Measurements from ENCODE around the gene RHOU.
A peak's percentile ranks its signal among the peaks of the same experiment; 100 is the strongest.

The RHOU gene

DNA sequence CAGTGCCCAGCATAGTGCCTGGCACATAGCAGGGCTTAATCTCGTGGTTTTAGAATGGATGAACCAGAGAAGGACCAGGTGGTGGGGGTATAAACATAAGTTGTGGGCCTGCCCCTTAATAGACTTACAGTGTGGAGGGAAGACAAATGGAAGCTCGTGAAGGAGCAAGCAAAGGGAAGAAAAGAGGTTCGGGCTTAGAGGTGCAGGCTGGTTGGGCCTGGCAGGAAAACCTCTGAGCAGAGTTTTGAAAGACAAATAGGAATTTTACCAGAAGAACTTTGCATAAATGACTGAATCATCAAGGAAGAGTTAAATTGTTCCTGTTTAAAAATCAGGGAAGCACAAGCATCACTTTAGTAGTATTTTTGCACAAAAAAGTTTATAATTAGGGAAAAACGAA, 4.5 kb downstream of the RHOU start:
- DNase-seq: no peak

DNA sequence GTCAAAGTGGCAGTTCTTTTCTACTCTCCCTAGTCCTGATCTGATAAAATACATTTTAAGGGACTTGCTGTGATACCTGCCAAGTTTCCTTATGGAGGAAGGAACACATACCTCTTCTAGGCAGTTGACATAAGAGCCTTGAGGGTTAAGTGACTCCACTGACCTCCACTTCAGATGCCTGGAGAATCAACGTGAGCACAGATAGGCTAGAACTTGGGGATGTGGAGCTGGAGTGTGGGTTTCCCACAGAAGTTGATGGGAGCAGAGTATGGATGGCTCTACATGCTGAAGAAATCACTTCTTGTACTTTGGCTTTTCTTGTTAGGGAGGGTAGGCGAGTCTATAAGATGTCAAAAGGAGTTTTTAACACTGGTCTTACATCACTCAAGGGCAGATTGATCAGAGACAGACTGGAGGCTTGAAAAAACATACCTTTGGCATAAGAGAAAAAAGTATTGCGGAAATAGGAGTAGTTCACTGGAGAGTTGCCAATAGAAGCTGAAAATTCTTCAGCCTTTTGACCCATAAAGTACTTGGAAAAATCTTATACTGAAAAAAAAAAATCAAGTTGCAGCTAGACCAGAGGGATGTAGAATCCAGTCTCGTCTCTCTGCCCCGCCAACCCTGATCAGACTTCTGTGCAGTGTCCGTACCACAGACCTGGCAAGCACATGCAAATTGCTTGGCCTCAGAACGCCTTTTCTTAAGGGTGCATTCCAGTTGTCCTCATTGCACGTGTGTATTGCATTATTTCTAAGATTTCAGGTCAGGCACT, 5.5 kb downstream of the RHOU start:
- DNase-seq: no peak

DNA sequence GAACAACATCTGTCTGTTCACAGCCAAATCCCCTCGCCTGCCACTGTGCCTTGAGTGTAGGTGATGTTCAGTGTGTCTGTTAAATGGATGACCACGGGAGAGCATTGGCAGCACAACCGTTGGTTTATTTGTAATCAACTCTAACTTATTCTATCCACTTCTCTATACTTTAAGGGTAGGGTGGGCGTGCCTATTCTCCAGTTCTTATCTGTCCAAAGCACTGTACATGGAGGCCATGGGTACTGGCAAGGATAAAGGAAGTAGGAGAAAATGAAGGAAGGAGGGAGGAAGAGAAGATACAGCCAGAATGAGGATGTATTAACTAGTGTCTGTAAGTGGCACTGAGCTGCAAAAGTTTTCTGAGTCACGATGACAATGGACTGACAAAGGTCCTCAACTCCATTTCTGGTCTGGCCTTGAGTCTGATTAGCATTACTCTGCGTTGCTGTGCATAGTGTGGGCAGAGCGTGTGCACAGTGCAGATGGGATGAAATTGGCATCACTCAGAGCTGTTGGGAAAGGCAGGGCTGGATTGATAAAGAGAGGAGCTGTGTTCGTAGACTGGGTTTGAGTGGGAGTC, 7.1 kb downstream of the RHOU start:
- no peak for DNase-seq

GRCh38 chr1:228743405-228743804, 8.1 kb downstream of the RHOU start:
- DNase-seq: no peak

DNA sequence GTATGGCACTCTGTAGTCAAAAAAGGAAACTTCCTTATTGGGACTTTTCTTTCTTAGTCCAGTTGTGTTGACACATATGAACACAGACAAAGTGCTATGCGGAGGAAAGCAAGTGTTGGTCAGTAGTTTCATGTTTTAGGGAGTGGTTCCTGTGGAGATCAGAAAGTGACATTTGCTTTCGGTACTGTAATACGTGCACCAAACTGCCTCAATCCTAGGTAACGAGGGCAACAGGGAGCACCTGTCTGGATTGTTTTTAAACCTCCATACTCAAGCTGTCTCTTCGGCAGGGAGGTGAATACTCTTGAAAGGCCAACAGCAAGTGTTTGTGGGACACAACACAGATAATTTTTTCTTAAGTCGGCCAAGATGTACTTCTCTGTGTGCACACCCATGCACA, 9.1 kb downstream of the RHOU start:
- no peak for DNase-seq

- no peak for DNase-seq
Observed at GRCh38 chr1:228744918-228745317, 9.6 kb downstream of the RHOU start.

DNA sequence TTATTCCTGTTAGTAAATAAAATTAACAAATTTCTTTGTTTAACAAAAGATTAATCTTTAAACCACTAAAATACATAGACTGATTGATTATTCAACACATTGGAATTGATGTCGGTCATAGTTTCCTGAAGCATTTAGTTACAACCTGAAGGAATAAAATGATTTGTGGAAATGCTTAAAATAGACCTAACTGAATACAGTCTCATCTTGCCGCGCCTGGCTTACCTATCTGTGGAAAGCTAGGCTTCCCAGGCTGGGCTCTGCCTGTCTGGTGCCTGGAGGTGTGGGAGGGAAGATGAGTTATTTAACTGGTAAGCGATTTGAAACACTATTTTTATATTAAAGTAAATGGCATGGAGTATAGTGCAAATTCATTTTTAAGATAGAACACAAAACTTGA, 10.2 kb downstream of the RHOU start:
- DNase-seq: no peak

- no peak for DNase-seq
Observed at GRCh38 chr1:228747301-228747935, 12.1 kb downstream of the RHOU start.

DNA sequence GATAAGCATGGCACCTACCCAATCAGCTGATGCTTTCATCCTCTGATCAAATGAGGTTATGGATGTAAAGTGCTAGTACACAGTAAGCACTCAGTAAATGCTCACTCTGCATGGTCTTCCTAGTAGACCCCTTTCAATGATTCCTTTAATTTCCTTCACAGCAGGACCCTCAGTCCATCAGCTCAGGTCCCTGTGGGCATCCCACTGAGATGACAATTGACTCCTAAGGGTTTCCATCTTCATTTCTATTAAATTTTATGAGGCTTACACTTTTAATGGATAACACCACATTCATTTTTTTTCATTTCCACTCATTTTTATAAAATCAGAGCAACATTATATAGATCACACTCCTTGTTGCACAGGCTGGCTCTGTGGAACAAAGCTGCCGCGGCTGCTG, 12.8 kb downstream of the RHOU start:
- no peak for DNase-seq

- peak in 1 of 2 donors; percentile 24 for DNase-seq
Observed at GRCh38 chr1:228748431-228748830, 13.2 kb downstream of the RHOU start.

- no peak for DNase-seq
Observed at GRCh38 chr1:228749765-228750164, 14.5 kb downstream of the RHOU start.

GRCh38 chr1:228750915-228751314, 15.6 kb downstream of the RHOU start:
- no peak for DNase-seq

DNA sequence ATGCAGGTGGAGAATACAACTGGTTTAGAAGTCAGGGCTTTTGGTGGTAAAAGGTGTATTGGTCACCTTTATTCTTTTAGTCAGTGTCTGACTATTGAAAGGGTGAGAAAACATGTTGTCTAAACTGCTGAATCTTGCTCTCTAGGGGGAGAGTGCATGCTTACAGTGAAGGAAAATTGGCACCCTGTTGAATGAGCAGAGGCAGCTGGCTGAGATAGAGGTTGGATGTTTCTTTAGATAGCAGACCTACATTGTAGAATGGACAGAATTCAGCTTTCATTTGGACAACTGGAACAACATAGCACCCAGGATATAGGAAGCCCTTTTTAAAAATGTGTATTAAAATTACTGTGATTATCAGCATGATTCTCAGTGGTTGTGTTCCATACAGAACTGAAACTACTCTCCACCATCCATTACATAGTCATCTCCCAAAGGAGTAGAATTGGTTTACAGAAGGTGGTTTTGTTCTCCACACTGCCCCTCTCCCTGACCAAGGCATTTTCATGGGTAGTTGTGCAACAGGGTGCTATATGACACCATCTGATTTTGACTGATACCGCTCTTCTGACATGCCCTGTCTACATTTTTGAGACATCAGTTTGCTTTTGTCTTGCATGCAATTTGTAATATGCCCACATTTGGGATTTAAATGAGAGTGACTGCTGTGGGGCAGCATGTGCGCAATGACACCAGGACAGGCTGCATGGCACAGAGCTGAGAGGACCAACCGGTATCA, 16.2 kb downstream of the RHOU start:
- DNase-seq: no peak

DNA sequence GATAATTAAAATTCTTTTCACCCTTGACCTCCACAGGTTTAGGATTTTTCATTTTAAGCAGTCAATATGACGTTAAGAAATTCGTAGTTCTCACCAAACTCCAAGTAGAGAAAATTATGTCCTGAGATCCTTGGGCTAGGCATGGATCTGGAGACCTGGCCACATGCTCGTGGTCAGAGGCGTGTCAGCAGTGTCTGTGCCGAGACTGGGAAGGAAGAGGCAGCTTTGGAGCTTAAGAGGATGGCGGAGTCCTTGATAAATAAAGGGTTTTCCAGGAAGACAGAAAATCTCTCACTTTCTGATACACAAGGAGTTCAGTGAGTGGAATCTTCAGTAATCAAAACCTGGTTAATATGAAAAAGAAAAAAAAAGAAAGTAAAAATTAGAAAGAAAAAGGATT, 17.0 kb downstream of the RHOU start:
- no peak for DNase-seq

DNA sequence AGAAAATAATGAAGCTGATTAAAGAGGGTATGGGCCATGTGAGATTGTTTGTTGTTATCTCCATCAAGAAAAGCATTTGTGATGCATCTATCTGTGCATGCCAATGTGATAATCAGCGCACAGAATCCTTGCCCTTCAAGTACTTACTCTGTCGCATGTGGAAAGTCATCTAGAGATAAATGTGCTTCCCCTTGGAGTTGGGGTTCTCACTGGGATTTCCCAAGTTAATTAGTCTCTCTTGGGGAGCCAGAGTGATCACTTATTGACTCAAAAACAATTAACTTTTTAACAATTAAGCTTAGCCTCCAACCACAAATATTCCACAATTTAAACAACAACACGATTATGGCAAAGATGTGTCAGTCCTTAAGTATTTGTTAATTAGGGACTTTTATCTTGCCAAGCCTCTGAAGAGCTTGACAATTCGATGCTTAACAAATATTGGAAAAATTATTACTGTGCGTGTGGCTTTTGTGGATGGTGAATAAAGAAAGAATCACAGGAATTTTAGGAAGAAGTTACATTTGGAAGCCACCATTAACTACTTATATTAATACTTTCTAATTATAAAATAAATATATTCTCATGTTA, 17.5 kb downstream of the RHOU start:
- no peak for DNase-seq

DNA sequence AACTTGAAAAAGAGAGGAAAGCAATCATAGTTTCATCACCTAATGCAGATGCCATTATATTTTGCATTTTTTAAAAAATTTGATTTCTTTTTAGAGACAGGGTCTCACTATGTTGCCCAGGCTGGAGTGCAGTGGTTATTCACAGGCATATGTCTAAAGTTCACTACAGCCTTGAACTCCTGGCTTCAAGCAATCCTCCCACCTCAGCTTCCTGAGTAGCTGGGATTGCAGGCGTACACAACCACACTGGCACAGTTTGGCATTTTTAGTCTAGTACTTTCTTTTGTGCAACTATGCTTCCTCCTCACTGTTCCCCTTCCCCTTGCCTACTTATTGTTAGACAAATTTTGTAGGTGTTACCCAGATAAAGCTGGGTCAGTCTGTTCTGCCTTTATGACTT, 18.0 kb downstream of the RHOU start:
- no peak for DNase-seq

- DNase-seq: no peak
Observed at GRCh38 chr1:228753786-228754360, 18.6 kb downstream of the RHOU start.

GRCh38 chr1:228754646-228755268, 19.5 kb downstream of the RHOU start:
- no peak for DNase-seq

DNA sequence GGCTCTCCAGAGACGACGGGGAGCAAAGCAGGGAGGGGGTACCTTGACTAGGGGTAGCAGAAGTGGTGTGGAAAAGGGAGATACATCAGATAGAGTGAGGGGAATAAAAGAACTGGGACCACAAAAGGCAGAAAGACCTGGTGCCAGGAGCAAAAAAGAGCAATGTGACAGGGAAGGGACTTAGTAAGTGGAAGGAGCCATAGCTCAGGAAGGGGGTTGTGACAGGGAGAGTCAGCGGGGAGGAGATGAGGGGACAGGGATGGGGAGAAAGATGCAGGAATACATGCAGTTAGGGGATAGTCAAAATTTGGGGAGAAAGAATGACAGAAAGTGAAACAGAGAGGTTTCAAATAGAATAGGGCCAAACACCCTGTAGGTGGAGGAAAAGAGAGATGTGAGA, 20.5 kb downstream of the RHOU start:
- DNase-seq: no peak

DNA sequence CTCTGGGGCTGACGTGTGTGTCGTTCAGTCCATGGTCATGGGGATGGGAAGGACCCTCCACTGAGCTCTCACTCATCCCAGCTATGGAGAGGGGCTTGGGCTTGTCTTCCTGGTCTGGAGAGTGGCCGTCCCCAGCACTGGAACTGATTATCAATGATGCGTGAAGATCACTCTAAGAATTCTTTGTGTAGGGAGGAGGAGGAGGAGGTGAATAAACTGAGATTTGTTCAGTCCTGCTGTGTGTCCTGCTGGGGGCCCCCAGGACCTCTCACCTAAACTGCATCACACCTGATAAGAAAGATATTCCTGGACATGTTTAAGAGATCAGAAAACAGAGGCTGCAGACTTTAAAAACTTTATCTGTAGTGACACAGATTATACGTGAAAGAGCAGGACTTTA, 21.2 kb downstream of the RHOU start:
- DNase-seq: no peak

- DNase-seq: no peak
Observed at GRCh38 chr1:228758447-228758846, 23.2 kb downstream of the RHOU start.

DNA sequence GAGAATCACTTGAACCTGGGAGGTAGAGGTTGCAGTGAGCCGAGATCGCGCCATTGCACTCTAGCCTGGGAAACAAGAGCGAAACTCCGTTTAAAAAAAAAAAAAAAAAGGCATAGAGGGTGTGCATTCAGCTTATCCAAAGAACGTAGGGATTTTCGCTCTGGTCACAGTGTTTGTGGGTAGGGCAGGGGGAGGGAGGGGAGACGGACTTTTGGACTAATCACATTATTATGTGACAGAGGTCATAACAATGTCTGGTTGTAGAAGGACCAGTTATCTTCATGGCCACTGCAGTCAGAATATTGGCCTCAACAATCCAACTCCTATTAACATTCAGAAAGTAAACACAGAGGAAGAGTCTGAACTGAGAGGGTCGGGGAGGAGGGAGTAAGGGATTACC, 25.7 kb downstream of the RHOU start:
- DNase-seq: no peak

DNA sequence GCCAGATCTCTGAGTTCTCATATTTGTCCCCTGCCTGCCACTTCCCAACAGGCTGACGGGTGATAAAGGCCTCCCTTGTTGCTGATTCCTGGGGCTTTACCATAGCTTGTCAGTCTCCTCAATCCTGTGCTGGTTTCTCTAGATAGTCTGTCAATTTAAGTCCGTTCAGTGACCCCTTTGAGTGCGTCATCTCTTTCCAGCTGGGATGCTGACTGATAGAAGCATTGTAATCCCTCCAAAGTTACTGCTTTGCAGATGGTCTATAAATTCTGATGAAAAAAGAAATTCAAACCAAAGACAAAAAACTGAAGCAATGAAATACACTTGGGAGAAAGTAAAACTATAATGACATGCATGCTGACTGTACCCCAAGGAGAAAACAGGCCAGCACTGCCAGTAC, 28.3 kb downstream of the RHOU start:
- DNase-seq: no peak
